ENCODE data around the gene TUBB8.

GRCh38 chr10:83930-84530 is 34.9 kb upstream of the TUBB8 start:
- TF ChIP-seq YY1 (IDR thresholded peaks at IDR 0.05; ENCODE audit: insufficient read depth, insufficient read length) = no peak
- no peak for TF ChIP-seq ZNF274 (IDR thresholded peaks at IDR 0.05; ENCODE audit: low read depth, low read length)

Measured in NT2/D1 (cell line).